ENCODE results near the gene GAL3ST1. TPM values are rescaled to one million over a fixed set of nuclear protein-coding genes. Genes with fewer than 3 reads are reported as not detected.
A peak's percentile ranks its signal among the peaks of the same experiment; 100 is the strongest.
"Not testable (repeated sequence)": the region's sequence is repeated elsewhere in the genome, so short reads cannot be mapped to it uniquely, and the experiment has no call there.

The GAL3ST1 gene
- total RNA-seq, 1 donor, result not detected

DNA sequence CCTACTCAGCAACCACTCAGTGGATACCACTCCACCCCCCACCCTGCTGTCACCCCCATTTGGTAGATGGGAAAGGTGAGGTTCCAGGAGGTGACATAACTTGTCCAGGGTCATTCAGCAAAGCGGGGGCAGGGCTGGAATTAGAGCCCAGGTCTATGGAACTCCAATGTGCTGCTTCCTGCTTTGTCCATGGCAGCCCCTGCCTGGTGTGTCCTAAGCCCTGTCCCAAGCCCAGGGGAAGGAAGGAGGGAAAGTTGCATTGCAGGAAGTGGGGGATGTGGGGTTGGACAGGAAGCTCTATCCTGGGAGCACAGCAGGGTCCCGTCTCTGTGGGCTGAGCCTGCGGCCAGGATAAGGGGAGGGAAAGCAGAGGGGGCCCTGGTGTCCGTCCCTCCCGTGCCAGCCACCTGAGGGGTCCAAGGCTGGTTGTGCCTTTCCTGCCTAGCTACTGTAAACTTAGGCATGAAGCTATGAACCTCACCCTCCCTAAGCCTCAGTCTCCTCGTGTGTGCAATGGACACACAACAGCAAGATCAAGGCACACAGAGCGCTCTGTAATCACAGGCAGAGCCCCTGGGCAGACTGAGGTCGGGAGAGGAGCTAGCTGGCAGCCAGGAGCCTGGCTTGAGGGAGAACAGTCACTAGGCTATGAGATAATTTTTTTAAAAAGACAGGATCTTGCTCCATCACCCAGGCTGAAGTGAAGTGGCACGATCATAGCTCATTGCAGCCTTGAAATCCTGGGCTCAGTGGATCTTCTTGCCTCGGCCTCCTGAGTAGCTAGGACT is 12.9 kb downstream of the GAL3ST1 start:
- no peak overlapping the region for H3K4me2 ChIP-seq (ENCODE audit: insufficient read depth, low read length)
- TF ChIP-seq, protein P1, sequence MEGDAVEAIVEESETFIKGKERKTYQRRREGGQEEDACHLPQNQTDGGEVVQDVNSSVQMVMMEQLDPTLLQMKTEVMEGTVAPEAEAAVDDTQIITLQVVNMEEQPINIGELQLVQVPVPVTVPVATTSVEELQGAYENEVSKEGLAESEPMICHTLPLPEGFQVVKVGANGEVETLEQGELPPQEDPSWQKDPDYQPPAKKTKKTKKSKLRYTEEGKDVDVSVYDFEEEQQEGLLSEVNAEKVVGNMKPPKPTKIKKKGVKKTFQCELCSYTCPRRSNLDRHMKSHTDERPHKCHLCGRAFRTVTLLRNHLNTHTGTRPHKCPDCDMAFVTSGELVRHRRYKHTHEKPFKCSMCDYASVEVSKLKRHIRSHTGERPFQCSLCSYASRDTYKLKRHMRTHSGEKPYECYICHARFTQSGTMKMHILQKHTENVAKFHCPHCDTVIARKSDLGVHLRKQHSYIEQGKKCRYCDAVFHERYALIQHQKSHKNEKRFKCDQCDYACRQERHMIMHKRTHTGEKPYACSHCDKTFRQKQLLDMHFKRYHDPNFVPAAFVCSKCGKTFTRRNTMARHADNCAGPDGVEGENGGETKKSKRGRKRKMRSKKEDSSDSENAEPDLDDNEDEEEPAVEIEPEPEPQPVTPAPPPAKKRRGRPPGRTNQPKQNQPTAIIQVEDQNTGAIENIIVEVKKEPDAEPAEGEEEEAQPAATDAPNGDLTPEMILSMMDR (IDR thresholded peaks at IDR 0.05; ENCODE audit: extremely low read depth, low read depth, low read length), result no peak

DNA sequence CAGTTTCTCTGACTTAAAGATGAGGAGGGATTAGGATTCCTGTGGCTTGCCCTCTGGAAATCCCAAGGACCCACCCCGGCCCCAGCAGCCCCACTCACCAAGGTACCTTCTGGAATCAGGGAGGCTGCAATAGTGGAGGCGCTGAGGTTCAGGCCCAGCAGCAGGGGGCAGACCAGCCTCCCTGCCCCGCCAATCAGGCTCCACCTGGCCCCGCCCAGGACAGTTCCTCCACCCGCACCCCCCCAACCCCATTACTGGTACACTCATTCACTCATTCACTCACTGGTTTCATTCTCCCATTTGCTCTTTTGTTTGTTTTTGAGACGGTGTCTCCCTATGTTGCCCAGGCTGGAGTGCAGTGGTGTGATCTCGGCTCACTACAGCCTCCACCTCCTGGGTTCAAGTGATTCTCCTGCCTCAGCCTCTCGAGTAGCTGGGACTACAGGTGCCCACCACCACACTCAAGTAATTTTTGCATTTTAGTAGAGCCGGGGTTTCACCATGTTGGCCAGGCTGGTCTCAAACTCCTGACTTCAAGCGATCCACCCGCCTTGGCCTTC is 13.7 kb downstream of the GAL3ST1 start:
- H3K27ac ChIP-seq (ENCODE audit: low read depth, low read length); H3K4me1 ChIP-seq (ENCODE audit: insufficient read depth, low read length); H3K27me3 ChIP-seq (ENCODE audit: insufficient read depth, low read length); H3K79me2 ChIP-seq (ENCODE audit: insufficient read depth, low read length); H2AFZ ChIP-seq (ENCODE audit: low read length); H3K4me2 ChIP-seq (ENCODE audit: insufficient read depth, low read length); H3K36me3 ChIP-seq (ENCODE audit: insufficient read depth, low read length); H3K9me3 ChIP-seq (ENCODE audit: low read depth, low read length); H3K4me3 ChIP-seq (ENCODE audit: insufficient read depth, low read length); H4K20me1 ChIP-seq (ENCODE audit: insufficient read depth, low read length): not testable (repeated sequence)
- peak; percentile 59 for DNase-seq (ENCODE audit: insufficient read length, low spot score, missing footprints)
- TF ChIP-seq, protein P1 (IDR thresholded peaks at IDR 0.05; ENCODE audit: extremely low read depth, low read depth, low read length), result peak; percentile 10

More for the DNA sequence above, 12.9 kb downstream of the GAL3ST1 start:
- no peak overlapping the region for H2AFZ ChIP-seq (ENCODE audit: low read length)
- H3K79me2 ChIP-seq (ENCODE audit: insufficient read depth, low read length), result no peaks in the 10 kb centered on the region
- DNase-seq (ENCODE audit: insufficient read length, low spot score, missing footprints), result peak; percentile 57
- H4K20me1 ChIP-seq (ENCODE audit: insufficient read depth, low read length), result no peaks in the 10 kb centered on the region
- H3K36me3 ChIP-seq (ENCODE audit: insufficient read depth, low read length), result no peaks in the 10 kb centered on the region
- no peak overlapping the region for H3K4me3 ChIP-seq (ENCODE audit: insufficient read depth, low read length)
- no peaks in the 10 kb centered on the region for H3K9me3 ChIP-seq (ENCODE audit: low read depth, low read length)
- no peak overlapping the region for H3K27ac ChIP-seq (ENCODE audit: low read depth, low read length)
- no peaks in the 10 kb centered on the region for H3K4me1 ChIP-seq (ENCODE audit: insufficient read depth, low read length)
- peaks cover 3% of the 10 kb centered on the region for H3K27me3 ChIP-seq (ENCODE audit: insufficient read depth, low read length)

GRCh38 chr22:30559889-30560288 is 14.6 kb downstream of the GAL3ST1 start:
- Histone ChIP-seq H3K79me2 (ENCODE audit: insufficient read depth, low read length) (no peaks in the 10 kb centered on the region), H3K27ac (ENCODE audit: low read depth, low read length) (no peak overlapping the region), H3K36me3 (ENCODE audit: insufficient read depth, low read length) (no peaks in the 10 kb centered on the region), H3K4me3 (ENCODE audit: insufficient read depth, low read length) (no peak overlapping the region), H3K27me3 (ENCODE audit: insufficient read depth, low read length) (peaks cover 3% of the 10 kb centered on the region), H3K9me3 (ENCODE audit: low read depth, low read length) (no peaks in the 10 kb centered on the region), H3K4me2 (ENCODE audit: insufficient read depth, low read length) (no peak overlapping the region), H4K20me1 (ENCODE audit: insufficient read depth, low read length) (no peaks in the 10 kb centered on the region), H2AFZ (ENCODE audit: low read length) (no peak overlapping the region), H3K4me1 (ENCODE audit: insufficient read depth, low read length) (no peaks in the 10 kb centered on the region)
- TF ChIP-seq, protein P1 (IDR thresholded peaks at IDR 0.05; ENCODE audit: extremely low read depth, low read depth, low read length), result no peak
- DNase-seq (ENCODE audit: insufficient read length, low spot score, missing footprints), result peak; percentile 37

DNA sequence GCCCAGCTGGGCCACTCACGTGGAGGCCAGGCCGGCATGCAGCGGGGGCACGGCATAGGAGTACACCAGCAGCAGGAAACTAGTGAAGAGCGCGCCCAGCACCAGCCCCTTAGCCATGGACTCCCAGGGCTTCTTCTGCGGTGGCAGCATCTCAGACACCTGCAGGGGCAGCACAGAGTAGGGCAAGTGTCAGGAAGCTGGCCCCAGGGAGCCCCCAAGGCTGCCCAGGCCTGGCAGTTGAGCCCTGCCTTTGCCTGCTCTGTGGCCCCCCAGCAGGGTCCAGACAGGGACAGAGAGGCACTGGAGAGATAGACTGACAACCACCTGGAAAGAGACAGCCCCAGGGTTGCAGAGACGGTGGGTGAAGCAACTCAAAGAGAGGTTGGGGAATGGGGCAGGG is 17.2 kb downstream of the GAL3ST1 start:
- H4K20me1 ChIP-seq (ENCODE audit: insufficient read depth, low read length), result no peaks in the 10 kb centered on the region
- H3K4me3 ChIP-seq (ENCODE audit: insufficient read depth, low read length), result no peak overlapping the region

More for the DNA sequence above, 17.2 kb downstream of the GAL3ST1 start:
- Histone ChIP-seq H2AFZ (ENCODE audit: low read length) (no peak overlapping the region), H3K27me3 (ENCODE audit: insufficient read depth, low read length) (no peaks in the 10 kb centered on the region), H3K79me2 (ENCODE audit: insufficient read depth, low read length) (no peaks in the 10 kb centered on the region), H3K27ac (ENCODE audit: low read depth, low read length) (no peak overlapping the region), H3K4me1 (ENCODE audit: insufficient read depth, low read length) (no peaks in the 10 kb centered on the region), H3K36me3 (ENCODE audit: insufficient read depth, low read length) (no peaks in the 10 kb centered on the region), H3K9me3 (ENCODE audit: low read depth, low read length) (no peaks in the 10 kb centered on the region), H3K4me2 (ENCODE audit: insufficient read depth, low read length) (no peak overlapping the region)
- peak; percentile 69 for DNase-seq (ENCODE audit: insufficient read length, low spot score, missing footprints)
- TF ChIP-seq, protein P1 (IDR thresholded peaks at IDR 0.05; ENCODE audit: extremely low read depth, low read depth, low read length), result no peak

All from osteoblast (primary cell).